Cardiac muscle cell (in vitro differentiated cells and primary cell): ENCODE results near the gene DPP8. TPM values are rescaled to one million over a fixed set of nuclear protein-coding genes. Genes with fewer than 3 reads are reported as not detected.

ENCODE experiments used
- DNase-seq, 2 donors: peaks; one replicate each; pipeline versions ENCODE4 v3.0.0 to v3.0.0-alpha.2; 2010 to 2017; ENCODE audit warnings: low read depth in 1 of 2, low spot score in 1 of 2
- H3K27ac ChIP-seq: fragments of 200-600 bp; sonication (generic); 2 replicates; pipeline ENCODE4 v1.5.1; 2016
- H3K27me3 ChIP-seq: fragments of 200-600 bp; sonication (generic); 2 replicates; pipeline ENCODE4 v1.6.0; 2016; ENCODE audit warnings: control low read depth
- H3K36me3 ChIP-seq: fragments of 200-600 bp; sonication (generic); 2 replicates; pipeline ENCODE4 v1.5.1; 2016; ENCODE audit warnings: control low read depth
- H3K4me1 ChIP-seq: fragments of 200-600 bp; sonication (generic); 2 replicates; pipeline ENCODE4 v1.8.1; 2017; ENCODE audit warnings: low read depth, mild to moderate bottlenecking, mixed run types
- H3K4me3 ChIP-seq: fragments of 200-600 bp; sonication (generic); 2 replicates; pipeline ENCODE4 v1.5.1; 2016; ENCODE audit warnings: mild to moderate bottlenecking
- H3K9me3 ChIP-seq: fragments of 200-600 bp; sonication (generic); 2 replicates; pipeline ENCODE4 v1.5.1; 2017; ENCODE audit warnings: low read depth, mild to moderate bottlenecking, control low read depth
- CTCF ChIP-seq: IDR thresholded peaks from 2 replicates; pipeline ENCODE4 v1.5.1; 2012; ENCODE audit warnings: low read depth, mild to moderate bottlenecking, low read length
- polyA plus RNA-seq: library from polyadenylated mRNA; unstranded; fragments of >200 nt; fragmentation: Nextera tagmentation; extraction: Ambion mirVana; gene quantifications from 2 replicates; pipeline ENCODE4 v1.2.1, GENCODE V29; 2016
- total RNA-seq: library from RNA; depleted of rRNA; stranded (reverse); fragments of >200 nt; gene quantifications from 2 replicates; pipeline ENCODE4 v1.2.3, GENCODE V29; 2016

DPP8 gene
- total and polyA plus RNA-seq, 2 experiments from 2014 or later: 21.4 to 23.2 TPM

GRCh38 chr15:65541231-65541820 lies 23.8 kb upstream of the DPP8 start:
- Histone ChIP-seq H3K4me3 (no peak overlapping the region), H3K27ac (no peak overlapping the region), H3K9me3 (no peaks in the 10 kb centered on the region), H3K4me1 (no peaks in the 10 kb centered on the region), H3K27me3 (no peaks in the 10 kb centered on the region), H3K36me3 (no peaks in the 10 kb centered on the region)
- TF ChIP-seq CTCF: no peak
- DNase-seq: no peak

DNA sequence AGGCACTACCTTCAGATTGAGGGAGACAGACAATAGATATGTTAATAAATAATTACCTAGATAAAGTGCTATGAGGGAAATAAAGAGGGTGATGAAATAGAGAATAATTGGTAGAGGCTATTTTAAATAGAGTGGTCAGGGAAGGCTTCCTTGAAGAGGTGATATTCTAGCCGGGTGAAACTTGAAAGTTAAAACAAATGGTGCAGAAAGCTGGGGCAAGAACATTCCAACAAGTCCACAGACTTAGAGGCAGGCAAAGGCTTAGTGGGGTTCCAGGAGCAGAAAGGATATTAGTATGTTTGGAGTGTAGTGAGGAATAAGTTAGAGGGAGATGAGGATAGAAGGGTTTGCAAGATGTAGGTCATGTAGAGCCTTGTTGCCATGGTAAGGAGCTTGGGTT lies 22.8 kb upstream of the DPP8 start:
- no peak for DNase-seq
- Histone ChIP-seq H3K9me3 (no peaks in the 10 kb centered on the region), H3K4me3 (no peak overlapping the region), H3K27me3 (no peaks in the 10 kb centered on the region), H3K36me3 (no peaks in the 10 kb centered on the region), H3K4me1 (no peaks in the 10 kb centered on the region), H3K27ac (no peak overlapping the region)
- no peak for TF ChIP-seq CTCF

DNA sequence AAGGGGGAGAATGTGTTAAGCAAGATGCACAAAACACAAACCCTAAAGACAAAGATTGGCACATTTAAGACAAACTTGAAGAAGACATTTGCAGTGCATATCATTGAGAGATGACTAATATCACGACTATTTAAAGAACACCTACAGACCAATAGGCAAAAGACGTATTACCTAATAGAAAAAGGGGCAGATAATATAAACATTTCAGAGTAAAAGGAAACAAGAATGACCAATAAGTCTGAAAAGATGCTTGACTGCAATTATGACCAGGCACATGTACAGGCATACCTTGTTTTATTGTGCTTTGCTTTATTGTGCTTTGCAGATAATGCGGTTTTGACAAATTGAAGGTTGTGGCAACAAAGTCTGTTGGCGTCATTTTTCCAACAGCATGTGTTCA lies 17.7 kb upstream of the DPP8 start:
- Histone ChIP-seq H3K27me3 (no peaks in the 10 kb centered on the region), H3K4me3 (no peak overlapping the region), H3K36me3 (no peaks in the 10 kb centered on the region), H3K9me3 (no peaks in the 10 kb centered on the region), H3K4me1 (peaks cover 5% of the 10 kb centered on the region), H3K27ac (no peak overlapping the region)
- DNase-seq: no peak
- TF ChIP-seq CTCF: no peak

GRCh38 chr15:65533057-65533756 lies 15.7 kb upstream of the DPP8 start:
- no peak overlapping the region for H3K4me3 ChIP-seq
- DNase-seq: no peak
- H3K4me1 ChIP-seq: peaks cover 5% of the 10 kb centered on the region
- no peaks in the 10 kb centered on the region for H3K9me3 ChIP-seq
- H3K27ac ChIP-seq: peak overlapping the region; percentile 42
- no peaks in the 10 kb centered on the region for H3K36me3 ChIP-seq
- no peaks in the 10 kb centered on the region for H3K27me3 ChIP-seq
- TF ChIP-seq CTCF: no peak

GRCh38 chr15:65532738-65533051 lies 15.2 kb upstream of the DPP8 start:
- no peaks in the 10 kb centered on the region for H3K36me3 ChIP-seq
- peaks cover 5% of the 10 kb centered on the region for H3K4me1 ChIP-seq
- TF ChIP-seq CTCF: no peak
- H3K4me3 ChIP-seq: no peak overlapping the region
- peak in 1 of 2 donors; percentile 35 for DNase-seq
- no peak overlapping the region for H3K27ac ChIP-seq
- no peaks in the 10 kb centered on the region for H3K9me3 ChIP-seq
- no peaks in the 10 kb centered on the region for H3K27me3 ChIP-seq
